Stimulated activated effector memory CD8-positive, alpha-beta T cell treated with anti-CD3 and anti-CD28 coated beads, Interleukin-12 subunit alpha, Interleukin-12 subunit beta, amount 100 ng/mL, for 72 hours (primary cell): ENCODE data around the gene KIF5A.

ENCODE experiments used
- ATAC-seq: fragments of 150-1000 bp; cut with Tn5 transposase; 2 replicates; pipeline ENCODE4 v1.10.0; 2021
- DNase-seq, 2 donors: peaks; one replicate each; pipeline ENCODE4 v3.0.0; 2021 to 2022; ENCODE audit warnings: low spot score in 2 of 2
- H3K27ac Mint-ChIP-seq: one replicate; pipeline ENCODE4 v1.8.0; 2022; ENCODE audit warnings: mild to moderate bottlenecking, mixed read lengths
- H3K36me3 Mint-ChIP-seq: one replicate; pipeline ENCODE4 v1.8.0; 2022; ENCODE audit warnings: mild to moderate bottlenecking, mixed read lengths
- H3K4me1 Mint-ChIP-seq: one replicate; pipeline ENCODE4 v1.8.0; 2022; ENCODE audit warnings: mixed read lengths
- H3K4me3 Mint-ChIP-seq: one replicate; pipeline ENCODE4 v1.8.0; 2022; ENCODE audit warnings: mild to moderate bottlenecking, mixed read lengths
- H3K9me3 Mint-ChIP-seq: one replicate; pipeline ENCODE4 v1.8.0; 2022; ENCODE audit warnings: mixed read lengths

Gene KIF5A

GRCh38 chr12:57541001-57541400 lies 8.8 kb upstream of the KIF5A start:
- ATAC-seq (no peak), DNase-seq (no peak)
- H3K4me1 Mint-ChIP-seq = peaks cover 42% of the 10 kb centered on the region
- no peak overlapping the region for H3K27ac Mint-ChIP-seq
- H3K9me3 Mint-ChIP-seq = no peaks in the 10 kb centered on the region
- H3K36me3 Mint-ChIP-seq = peaks cover 69% of the 10 kb centered on the region
- H3K4me3 Mint-ChIP-seq = no peak overlapping the region

GRCh38 chr12:57541717-57542116 lies 8.1 kb upstream of the KIF5A start:
- Mint-ChIP-seq H3K4me1 (peaks cover 48% of the 10 kb centered on the region), H3K27ac (no peak overlapping the region), H3K36me3 (peaks cover 75% of the 10 kb centered on the region), H3K4me3 (no peak overlapping the region), H3K9me3 (no peaks in the 10 kb centered on the region)
- ATAC-seq = no peak
- no peak for DNase-seq

- no peaks in the 10 kb centered on the region for H3K9me3 Mint-ChIP-seq
- DNase-seq (no peak), ATAC-seq (no peak)
- H3K4me1 Mint-ChIP-seq = peaks cover 53% of the 10 kb centered on the region
- peaks cover 65% of the 10 kb centered on the region for H3K36me3 Mint-ChIP-seq
- H3K4me3 Mint-ChIP-seq = no peak overlapping the region
- no peak overlapping the region for H3K27ac Mint-ChIP-seq
Observed at GRCh38 chr12:57543581-57543980, 6.3 kb upstream of the KIF5A start.

- H3K4me3 Mint-ChIP-seq = peak overlapping the region; percentile 97
- DNase-seq (no peak), ATAC-seq (no peak)
- peaks cover 50% of the 10 kb centered on the region for H3K36me3 Mint-ChIP-seq
- peak overlapping the region; percentile 99 for H3K27ac Mint-ChIP-seq
- H3K9me3 Mint-ChIP-seq = no peaks in the 10 kb centered on the region
- peaks cover 53% of the 10 kb centered on the region for H3K4me1 Mint-ChIP-seq
Observed at GRCh38 chr12:57545809-57546437, 3.9 kb upstream of the KIF5A start.

GRCh38 chr12:57546438-57547287 lies 3.2 kb upstream of the KIF5A start, which contains the start of gene DCTN2:
Gene DCTN2 (minus strand): TSS chr12:57547192. CDS start chr12:57547063, 129 bp downstream.
- DNase-seq = peak; percentile 76 to 93
- peaks cover 43% of the 10 kb centered on the region for H3K36me3 Mint-ChIP-seq
- H3K9me3 Mint-ChIP-seq = no peaks in the 10 kb centered on the region
- H3K27ac Mint-ChIP-seq = peak within 1 kb of the TSS; percentile 99
- ATAC-seq = peak; percentile 95
- peak within 1 kb of the TSS; percentile 97 for H3K4me3 Mint-ChIP-seq
- peaks cover 54% of the 10 kb centered on the region for H3K4me1 Mint-ChIP-seq

- Mint-ChIP-seq H3K4me3 (peak overlapping the region; percentile 97), H3K9me3 (no peaks in the 10 kb centered on the region), H3K36me3 (peaks cover 35% of the 10 kb centered on the region), H3K27ac (peak overlapping the region; percentile 99), H3K4me1 (peaks cover 54% of the 10 kb centered on the region)
- DNase-seq = no peak
- ATAC-seq = no peak
Observed at GRCh38 chr12:57547288-57548012, 2.4 kb upstream of the KIF5A start.

- H3K4me3 Mint-ChIP-seq = peak overlapping the region; percentile 97
- no peaks in the 10 kb centered on the region for H3K9me3 Mint-ChIP-seq
- DNase-seq (no peak), ATAC-seq (no peak)
- H3K27ac Mint-ChIP-seq = no peak overlapping the region
- peaks cover 54% of the 10 kb centered on the region for H3K4me1 Mint-ChIP-seq
- H3K36me3 Mint-ChIP-seq = peaks cover 31% of the 10 kb centered on the region
Observed at GRCh38 chr12:57548013-57548315, 1.9 kb upstream of the KIF5A start.

- ATAC-seq = no peak
- DNase-seq = no peak
- Mint-ChIP-seq H3K4me3 (peak overlapping the region; percentile 97), H3K4me1 (peaks cover 53% of the 10 kb centered on the region), H3K27ac (no peak overlapping the region), H3K36me3 (peaks cover 26% of the 10 kb centered on the region), H3K9me3 (no peaks in the 10 kb centered on the region)
Observed at GRCh38 chr12:57548488-57548887, 1.4 kb upstream of the KIF5A start.

GRCh38 chr12:57549203-57549908 lies 488 bp upstream of the KIF5A start:
- ATAC-seq (peak; percentile 27), DNase-seq (no peak)
- peak overlapping the region; percentile 97 for H3K4me3 Mint-ChIP-seq
- no peaks in the 10 kb centered on the region for H3K9me3 Mint-ChIP-seq
- peak overlapping the region; percentile 55 for H3K27ac Mint-ChIP-seq
- H3K36me3 Mint-ChIP-seq = peaks cover 22% of the 10 kb centered on the region
- H3K4me1 Mint-ChIP-seq = peaks cover 47% of the 10 kb centered on the region

- Mint-ChIP-seq H3K9me3 (no peaks in the 10 kb centered on the region), H3K4me3 (peak overlapping the region; percentile 97), H3K36me3 (peaks cover 14% of the 10 kb centered on the region), H3K27ac (peak overlapping the region; percentile 55), H3K4me1 (peaks cover 34% of the 10 kb centered on the region)
- ATAC-seq (no peak), DNase-seq (no peak)
Observed at GRCh38 chr12:57550641-57551549, 1.1 kb downstream of the KIF5A start.

- H3K9me3 Mint-ChIP-seq = no peaks in the 10 kb centered on the region
- peaks cover 27% of the 10 kb centered on the region for H3K4me1 Mint-ChIP-seq
- ATAC-seq (no peak), DNase-seq (no peak)
- no peak overlapping the region for H3K27ac Mint-ChIP-seq
- no peak overlapping the region for H3K4me3 Mint-ChIP-seq
- H3K36me3 Mint-ChIP-seq = peaks cover 6% of the 10 kb centered on the region
Observed at GRCh38 chr12:57551637-57552305, 1.9 kb downstream of the KIF5A start.

GRCh38 chr12:57552306-57552651 lies 2.4 kb downstream of the KIF5A start:
- Mint-ChIP-seq H3K27ac (no peak overlapping the region), H3K9me3 (no peaks in the 10 kb centered on the region), H3K4me3 (no peak overlapping the region), H3K36me3 (peaks cover 2% of the 10 kb centered on the region), H3K4me1 (peaks cover 25% of the 10 kb centered on the region)
- no peak for DNase-seq
- no peak for ATAC-seq

GRCh38 chr12:57552835-57553313 lies 3.0 kb downstream of the KIF5A start:
- no peak for DNase-seq
- no peak for ATAC-seq

More at GRCh38 chr12:57552835-57553313, 3.0 kb downstream of the KIF5A start:
- Mint-ChIP-seq H3K9me3 (no peaks in the 10 kb centered on the region), H3K4me3 (no peak overlapping the region), H3K27ac (no peak overlapping the region), H3K36me3 (no peaks in the 10 kb centered on the region), H3K4me1 (peaks cover 21% of the 10 kb centered on the region)
